ENCODE measurements around the gene MAP3K3.

Gene MAP3K3

GRCh38 chr17:63600569-63601438, 21.4 kb upstream of the MAP3K3 start, which contains the start of gene TACO1 (continued):
- peak; percentile 72 for TF ChIP-seq REST (tag by site-specific recombination; IDR thresholded peaks at IDR 0.05)
- no peak for TF ChIP-seq ZNF548 (tag by site-specific recombination; IDR thresholded peaks at IDR 0.05)
- no peak for TF ChIP-seq ZNF433 (tag by site-specific recombination; IDR thresholded peaks at IDR 0.05; ENCODE audit: low read depth)
- TF ChIP-seq ZNF391 (tag by site-specific recombination; IDR thresholded peaks at IDR 0.05; ENCODE audit: borderline replicate concordance, low read depth): peak; percentile 98
- TF ChIP-seq ZFP41 (tag by site-specific recombination; IDR thresholded peaks at IDR 0.05; ENCODE audit: borderline replicate concordance): peak; percentile 93; the same call in 1 of the 2 replicates
- peak; percentile 75; the same call in 1 of the 2 replicates for TF ChIP-seq ZNF664 (tag by site-specific recombination; IDR thresholded peaks at IDR 0.05)
- TF ChIP-seq ZFHX2 (tag by site-specific recombination; conservative IDR thresholded peaks at IDR 0.05): peak; percentile 21; the same call in 1 of the 2 replicates
- TF ChIP-seq ZNF341 (tag by site-specific recombination; IDR thresholded peaks at IDR 0.05; ENCODE audit: low read depth): peak; percentile 83
- TF ChIP-seq ZNF670 (tag by site-specific recombination; IDR thresholded peaks at IDR 0.05; ENCODE audit: low read depth): no peak
- TF ChIP-seq GLIS1 (tag by site-specific recombination; IDR thresholded peaks at IDR 0.05): peak; percentile 12; the same call in 1 of the 2 replicates
- TF ChIP-seq KLF17 (tag by site-specific recombination; IDR thresholded peaks at IDR 0.05): peak; percentile 93
- TF ChIP-seq ZNF274 (IDR thresholded peaks at IDR 0.05; ENCODE audit: low read length): no peak
- no peak for TF ChIP-seq ZNF274 (tag by site-specific recombination; IDR thresholded peaks at IDR 0.05; ENCODE audit: borderline replicate concordance)
- peak; percentile 77 for TF ChIP-seq SCRT1 (tag by site-specific recombination; IDR thresholded peaks at IDR 0.05; ENCODE audit: borderline replicate concordance)
- TF ChIP-seq SALL2 (tag by site-specific recombination; IDR thresholded peaks at IDR 0.05; ENCODE audit: borderline replicate concordance): no peak
- 0 out of 2 replicates have a peak, but pooled peaks have one; percentile 53 for TF ChIP-seq MZF1 (tag by site-specific recombination; IDR thresholded peaks at IDR 0.05; ENCODE audit: borderline replicate concordance)
- no peak for TF ChIP-seq ZNF585B (tag by site-specific recombination; IDR thresholded peaks at IDR 0.05)
- no peak for TF ChIP-seq ZNF48 (tag by site-specific recombination; IDR thresholded peaks at IDR 0.05)
- peak; percentile 97 for TF ChIP-seq KLF16 (tag by site-specific recombination; IDR thresholded peaks at IDR 0.05)
- TF ChIP-seq PATZ1 (tag by site-specific recombination; IDR thresholded peaks at IDR 0.05): peak; percentile 85
- no peak; the same call in 1 of the 2 replicates for TF ChIP-seq ELK4 (IDR thresholded peaks at IDR 0.05; ENCODE audit: borderline replicate concordance, low read depth, low read length)
- 0 out of 2 replicates have a peak, but pooled peaks have one; percentile 37 for TF ChIP-seq BCL11A (tag by site-specific recombination; IDR thresholded peaks at IDR 0.05; ENCODE audit: low read depth)
- TF ChIP-seq ZNF843 (tag by site-specific recombination; IDR thresholded peaks at IDR 0.05): peak; percentile 79
- TF ChIP-seq PRDM4 (tag by site-specific recombination; IDR thresholded peaks at IDR 0.05): peak; percentile 44; the same call in 1 of the 2 replicates
- no peak for TF ChIP-seq ZNF132 (tag by site-specific recombination; IDR thresholded peaks at IDR 0.05; ENCODE audit: borderline replicate concordance)
- TF ChIP-seq GLIS2 (tag by site-specific recombination; IDR thresholded peaks at IDR 0.05): no peak
- TF ChIP-seq ZNF24 (tag by site-specific recombination; IDR thresholded peaks at IDR 0.05): peak; percentile 93

All from HEK293 (cell line).